CD4-positive, alpha-beta T cell treated with Interleukin-21 for 1 hour (primary cell): Measurements from ENCODE around the gene PLCD1.
"Not testable (repeated sequence)": the region's sequence is repeated elsewhere in the genome, so short reads cannot be mapped to it uniquely, and the experiment has no call there.

ENCODE experiments used
- DNase-seq: peaks from one replicate; pipeline ENCODE4 v3.0.0-alpha.2; 2020

PLCD1 gene

DNA sequence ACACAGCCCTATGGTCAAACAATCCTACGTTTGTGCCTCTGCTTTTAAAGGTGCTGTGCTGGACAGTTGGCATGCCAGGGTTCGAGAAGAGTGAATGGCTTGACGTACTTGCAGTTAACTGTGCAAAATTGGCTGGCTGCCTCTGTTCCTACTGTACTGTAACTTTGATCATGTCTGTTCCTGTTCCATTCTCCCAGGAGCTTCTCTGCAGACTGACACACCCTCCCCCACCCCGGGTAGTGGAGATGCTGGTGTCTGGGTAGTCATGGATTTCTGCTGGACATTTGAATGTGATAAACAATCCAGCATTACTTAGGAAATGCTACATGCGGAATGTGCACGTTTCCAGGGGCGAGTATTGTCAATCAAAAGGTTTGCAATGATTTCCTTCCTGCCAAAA lies 45.4 kb downstream of the PLCD1 start:
- no peak for DNase-seq

DNA sequence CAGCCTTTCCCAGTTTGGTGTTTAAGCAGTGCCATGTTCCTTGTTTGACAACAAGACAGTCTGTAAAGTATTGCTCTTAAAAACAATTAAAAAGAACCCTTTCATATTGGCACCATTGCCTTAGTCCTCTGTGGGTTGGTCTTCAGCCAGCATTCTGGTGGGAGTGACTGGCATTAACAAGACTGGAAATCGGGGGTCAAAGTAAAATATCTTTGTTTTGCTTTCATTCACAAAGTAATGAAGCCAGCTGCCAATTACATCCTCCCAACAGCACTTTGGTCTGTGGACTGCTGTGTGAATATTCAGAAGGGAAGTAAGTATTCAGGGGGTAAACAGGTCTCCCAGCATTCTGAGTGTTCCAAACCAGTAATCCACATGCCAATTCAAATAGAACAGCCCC lies 47.1 kb downstream of the PLCD1 start:
- DNase-seq: no peak

DNA sequence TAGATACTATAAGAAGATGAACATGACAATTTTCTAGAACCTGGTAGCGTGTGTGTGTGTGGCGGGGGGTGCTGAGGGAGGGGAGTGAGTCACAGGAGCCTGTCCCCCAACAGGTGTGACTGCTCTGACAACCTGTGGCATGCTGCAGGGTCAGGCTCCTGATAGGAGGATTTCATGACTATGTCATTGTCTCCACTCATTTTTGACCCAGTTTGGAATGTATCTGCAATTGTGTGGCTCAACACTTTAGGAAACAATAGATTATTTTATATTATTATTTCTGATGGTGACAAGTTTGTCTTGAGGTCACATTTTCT lies 48.1 kb downstream of the PLCD1 start:
- DNase-seq: no peak

DNA sequence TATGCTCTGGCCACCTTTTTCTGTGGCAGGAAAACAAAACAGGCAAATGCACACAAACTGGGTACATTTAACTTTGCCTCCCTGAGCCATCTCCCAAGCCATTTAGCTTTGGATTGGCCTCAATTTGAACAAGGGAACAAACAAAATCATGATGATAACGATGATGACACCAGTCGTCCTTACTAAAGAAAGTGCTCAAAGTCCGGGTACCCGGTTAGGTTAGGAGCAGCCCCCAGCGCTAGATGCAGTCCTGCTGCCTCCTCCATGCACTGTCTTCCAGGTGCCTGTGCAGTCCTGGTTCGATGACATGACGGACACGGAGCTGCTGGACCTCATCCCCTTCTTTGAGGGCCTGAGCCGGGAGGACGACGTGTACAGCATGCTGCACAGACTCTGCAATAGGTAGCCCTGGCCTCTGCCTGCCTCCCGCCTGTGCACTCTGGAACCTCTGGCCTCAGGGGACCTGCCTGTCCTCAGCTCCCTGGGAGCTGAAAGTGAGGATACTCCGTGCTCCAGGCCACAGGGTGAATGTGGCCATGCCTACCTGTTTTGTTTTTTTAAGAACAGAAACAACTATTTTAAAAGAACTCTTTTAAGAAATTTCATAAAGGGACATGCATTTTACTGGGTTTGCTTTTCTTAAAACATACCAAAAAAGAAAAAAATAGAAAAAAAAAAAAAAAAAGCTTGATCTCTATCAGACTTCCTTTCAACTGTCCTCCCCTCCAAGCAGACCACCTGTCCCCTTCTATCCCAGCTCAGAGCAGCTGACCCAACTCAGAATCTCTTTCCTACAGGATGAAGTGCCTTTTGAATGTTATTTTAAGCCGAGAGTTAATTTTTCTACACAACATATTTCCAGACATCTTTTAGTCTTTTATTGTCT lies 48.7 kb downstream of the PLCD1 start:
- DNase-seq: no peak

DNA sequence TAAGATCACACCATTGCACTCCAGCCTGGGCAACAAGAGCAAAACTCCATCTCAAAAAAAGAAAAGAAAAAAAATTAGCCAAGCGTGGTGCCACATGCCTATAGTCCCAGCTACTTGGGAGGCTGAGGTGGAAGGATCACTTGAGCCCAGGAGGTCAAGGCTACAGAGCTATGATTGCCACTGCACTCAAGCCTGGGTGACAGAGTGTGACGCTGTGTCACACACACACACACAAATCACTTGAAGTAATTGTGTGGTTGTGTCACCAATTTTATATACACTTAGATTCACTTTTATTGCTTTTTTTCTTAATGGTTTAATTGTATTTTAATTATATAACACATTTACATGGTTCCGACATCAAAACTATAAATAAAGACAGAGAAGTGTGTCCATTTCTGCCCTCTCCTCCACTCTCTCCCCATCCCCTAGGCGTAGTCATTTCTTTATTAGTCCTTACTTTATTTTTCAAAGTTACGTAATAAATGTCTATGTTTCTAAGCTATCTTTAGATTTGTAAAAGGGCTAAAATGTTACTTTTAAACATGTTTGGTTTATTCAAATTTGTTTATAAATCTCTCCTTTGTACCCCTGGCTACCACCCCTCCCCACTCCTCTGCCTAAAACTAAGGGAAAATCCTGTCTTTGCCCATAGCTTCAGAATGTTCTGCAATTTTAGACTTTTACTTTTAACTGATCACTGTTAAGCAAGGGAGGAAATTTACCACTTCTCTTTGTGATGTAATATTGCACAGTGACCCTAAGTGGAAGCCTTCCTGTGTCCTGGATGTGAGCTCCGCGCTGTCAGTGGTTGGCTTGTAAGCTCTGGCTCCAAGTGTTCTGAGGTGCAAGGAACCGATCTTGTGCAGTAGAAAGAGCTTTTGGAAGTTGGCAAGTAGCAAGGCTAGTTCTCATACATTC lies 49.6 kb downstream of the PLCD1 start:
- DNase-seq: no peak

DNA sequence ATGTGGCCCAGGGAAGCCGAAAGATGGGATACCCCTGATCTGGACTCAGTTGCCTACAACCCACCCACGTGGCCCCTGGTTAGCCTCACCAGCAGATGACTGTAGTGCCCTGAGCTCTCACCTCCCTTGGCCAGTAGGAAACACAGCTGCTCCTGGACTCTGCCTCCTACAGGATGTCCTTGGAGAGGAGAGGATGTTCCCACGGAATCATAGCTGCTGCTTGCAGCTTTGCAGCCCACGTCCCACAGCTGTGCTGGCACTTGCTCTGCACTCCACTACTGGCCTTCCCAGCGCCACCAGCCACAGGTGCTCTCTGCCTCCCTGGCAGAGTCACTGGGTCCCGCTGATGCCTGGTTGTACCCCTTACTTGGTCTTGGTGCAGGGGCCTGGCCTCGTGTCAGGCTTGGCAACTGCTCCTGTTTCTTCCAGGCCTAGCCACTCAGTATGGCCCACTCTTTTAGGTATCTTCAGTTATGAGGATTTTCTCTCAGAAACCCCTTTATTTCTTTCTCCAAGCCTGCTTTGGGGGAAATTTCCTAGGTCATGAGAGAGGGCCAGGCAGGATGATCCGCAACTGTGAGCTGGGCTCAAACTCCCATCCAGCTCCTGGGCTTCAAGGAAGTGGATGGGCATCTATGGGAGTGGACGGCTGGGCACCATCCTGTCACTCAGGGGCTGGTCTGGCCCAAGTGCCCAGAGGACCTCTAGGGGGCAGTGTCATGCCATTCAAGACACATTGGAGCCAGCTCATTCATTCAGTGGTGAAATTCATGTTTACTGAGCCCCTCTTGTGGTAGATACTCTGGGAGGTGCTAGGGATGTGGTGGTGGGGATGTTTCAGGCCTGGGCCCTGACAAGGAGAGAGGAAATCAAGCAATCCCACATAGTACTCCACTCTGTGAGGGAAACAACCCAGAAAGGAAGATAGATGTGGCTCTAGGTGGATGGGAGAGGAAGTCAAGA lies 55.0 kb downstream of the PLCD1 start:
- DNase-seq: peak; percentile 78

DNA sequence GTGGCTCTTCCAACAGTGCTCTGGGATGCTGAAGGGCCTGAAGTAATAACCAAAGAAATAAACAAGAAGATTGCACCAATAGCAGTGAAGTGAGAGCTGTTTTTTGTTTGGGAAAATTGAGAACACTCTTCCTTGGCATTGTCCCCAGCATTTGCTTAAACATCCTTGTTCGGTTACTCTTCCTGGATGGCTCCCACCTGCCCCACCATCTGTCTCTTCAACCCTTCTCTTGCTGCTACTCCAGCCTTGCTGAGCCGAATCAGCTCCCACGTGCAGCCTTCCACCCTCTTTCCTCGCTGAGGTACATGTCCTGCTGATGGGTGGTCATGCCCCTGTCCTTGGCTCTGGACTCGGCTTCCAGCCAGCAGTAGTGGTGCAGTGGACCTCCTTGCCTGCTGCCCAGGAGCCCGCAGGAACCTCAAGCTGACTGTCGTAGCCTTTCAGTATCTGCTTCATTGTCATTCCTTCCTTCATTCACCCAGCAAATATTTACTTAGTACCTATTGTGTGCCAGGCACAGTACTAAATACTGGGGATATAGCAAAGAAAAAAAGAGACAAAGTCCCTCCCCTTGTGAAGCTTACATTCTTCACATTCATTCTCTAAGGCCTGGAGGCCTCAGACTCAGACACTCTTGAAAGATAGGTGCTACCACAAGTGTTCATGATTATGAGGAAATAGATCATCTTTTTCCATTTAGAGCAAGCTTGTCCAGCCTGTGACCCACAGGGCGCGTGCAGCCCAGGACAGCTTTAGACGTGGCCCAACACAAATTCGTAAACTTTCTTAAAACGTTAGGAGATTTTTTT lies 56.0 kb downstream of the PLCD1 start:
- no peak for DNase-seq

DNA sequence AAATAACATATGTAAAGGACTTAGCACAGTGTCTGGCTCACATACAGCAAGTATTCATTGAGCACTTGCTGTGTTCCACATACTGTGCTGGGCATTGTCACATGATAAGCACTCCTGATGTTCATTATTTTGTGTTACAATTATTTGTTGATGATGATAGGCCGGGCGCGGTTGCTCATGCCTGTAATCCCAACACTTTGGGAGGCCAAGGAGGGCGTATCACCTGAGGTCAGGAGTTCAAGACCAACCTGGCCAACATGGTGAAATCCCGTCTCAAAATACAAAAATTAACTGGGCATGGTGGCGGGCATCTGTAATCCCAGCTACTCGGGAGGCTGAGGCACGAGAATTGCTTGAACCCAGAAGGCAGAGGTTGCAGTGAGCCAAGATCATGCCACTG lies 57.4 kb downstream of the PLCD1 start:
- not testable (repeated sequence) for DNase-seq

DNA sequence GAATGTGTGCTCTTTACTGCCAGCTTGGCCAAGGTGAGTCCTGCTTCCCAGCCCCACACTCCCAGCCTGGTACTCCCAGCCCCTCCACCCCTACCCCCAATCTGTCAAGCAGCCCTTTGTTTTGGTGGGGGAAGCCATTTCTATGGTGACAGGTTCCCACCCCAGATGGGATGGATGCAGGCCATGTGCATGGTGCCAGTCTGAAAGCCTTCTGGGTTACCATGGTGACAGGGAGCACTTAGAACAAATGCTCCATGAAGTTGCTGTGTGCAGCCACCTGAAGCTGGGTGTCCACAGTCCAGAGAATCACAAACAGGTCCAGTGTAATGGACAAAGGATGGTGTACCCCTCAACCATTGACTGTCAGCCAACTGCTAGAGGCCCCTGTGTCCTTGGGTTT lies 58.0 kb downstream of the PLCD1 start:
- no peak for DNase-seq

DNA sequence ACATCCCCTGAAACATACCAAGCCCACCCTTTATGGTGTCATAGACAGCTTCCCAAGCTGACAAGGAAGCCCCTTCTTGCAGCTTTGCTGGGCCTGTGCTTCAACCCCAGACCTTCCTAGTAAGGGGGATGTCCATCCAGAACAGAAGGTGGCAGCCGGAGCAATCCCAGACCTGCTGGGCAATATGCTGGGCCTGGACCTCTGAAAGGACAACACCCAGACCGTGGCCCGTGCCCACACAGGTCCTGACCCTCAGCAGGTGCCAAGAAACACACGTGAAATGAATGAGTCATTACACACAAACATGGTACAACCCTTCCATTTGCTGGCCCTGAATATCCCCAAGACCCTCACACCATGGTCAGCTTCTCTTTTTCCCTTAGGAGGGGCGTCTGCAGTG lies 58.6 kb downstream of the PLCD1 start:
- DNase-seq: no peak

DNA sequence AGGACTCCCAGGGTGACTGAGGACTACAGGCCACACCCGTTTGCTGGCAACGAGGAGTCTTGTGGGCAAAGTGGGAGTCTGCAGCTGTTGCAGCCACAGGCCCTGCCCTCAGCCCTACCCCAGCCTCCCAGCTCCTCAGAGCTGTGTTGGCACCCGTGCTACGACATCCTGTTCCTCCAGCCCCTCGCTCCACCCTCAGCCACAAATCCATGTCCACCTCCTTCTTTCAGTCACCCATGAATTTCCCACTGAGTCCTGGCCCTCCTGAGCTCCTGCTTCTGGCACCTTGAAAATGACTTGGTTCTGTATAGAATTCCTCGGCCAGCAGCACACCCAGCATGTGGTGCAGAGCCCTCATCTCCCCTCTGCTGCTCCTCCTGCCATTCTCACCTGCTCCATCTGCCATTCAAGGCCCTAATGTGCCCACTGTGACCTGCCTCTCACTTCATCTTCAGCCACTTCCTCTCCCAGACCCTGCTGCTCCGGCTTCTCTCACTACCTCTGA lies 59.8 kb downstream of the PLCD1 start:
- DNase-seq: no peak

DNA sequence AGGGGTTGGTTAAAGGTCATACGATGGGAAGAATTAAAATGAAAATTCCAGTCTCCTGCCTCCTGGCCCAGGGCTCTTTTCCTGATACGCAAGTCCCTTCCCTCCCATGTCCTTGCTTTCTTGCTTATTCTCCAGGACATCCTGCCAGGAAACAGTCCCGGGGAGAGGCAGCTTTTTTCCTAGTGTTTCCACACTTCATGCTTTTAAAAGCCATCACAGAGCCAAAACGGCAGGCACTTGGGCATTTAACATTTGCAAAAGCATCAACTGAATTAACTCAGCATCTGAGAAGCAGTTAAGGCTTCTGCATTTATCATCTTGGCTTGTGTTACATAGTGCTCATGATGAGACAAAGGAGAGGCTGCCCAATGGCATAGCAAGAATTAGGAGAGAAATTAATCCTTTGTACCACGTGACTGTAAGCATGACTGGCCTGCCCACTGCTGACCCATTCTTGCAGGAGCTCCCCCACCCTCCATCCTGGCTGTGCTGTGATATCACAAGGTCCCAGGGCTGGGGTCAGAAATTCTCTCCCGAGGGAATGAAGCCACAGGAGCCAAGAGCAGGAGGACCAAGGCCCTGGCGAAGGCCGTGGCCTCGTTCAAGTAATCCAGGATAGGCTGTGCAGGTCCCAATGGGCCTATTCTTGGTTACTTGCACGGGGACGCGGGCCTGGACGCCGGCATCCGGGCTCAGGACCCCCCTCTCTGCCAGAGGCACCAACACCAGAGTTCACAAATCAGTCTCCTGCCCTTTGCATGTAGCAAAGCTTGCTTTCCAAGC lies 60.4 kb downstream of the PLCD1 start:
- no peak for DNase-seq

DNA sequence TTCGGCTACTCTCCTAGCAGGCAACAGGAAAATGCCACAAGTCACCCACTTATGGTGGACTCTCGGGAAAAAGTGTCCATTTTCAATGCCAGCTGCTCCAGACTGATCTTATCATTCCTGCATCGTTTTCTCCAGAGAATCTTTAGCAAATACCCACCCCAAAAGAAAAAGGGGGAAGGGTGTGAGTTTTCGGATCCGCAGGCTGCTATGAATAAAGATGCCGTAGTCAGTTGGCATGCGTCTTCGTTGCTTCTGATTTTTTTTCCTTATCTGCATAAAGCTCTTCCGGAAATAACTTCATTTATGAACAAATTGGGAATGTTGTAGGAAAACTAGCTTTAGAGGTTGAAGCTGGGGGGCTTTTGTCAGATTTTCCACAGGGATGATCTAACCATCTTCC lies 61.2 kb downstream of the PLCD1 start:
- DNase-seq: no peak

DNA sequence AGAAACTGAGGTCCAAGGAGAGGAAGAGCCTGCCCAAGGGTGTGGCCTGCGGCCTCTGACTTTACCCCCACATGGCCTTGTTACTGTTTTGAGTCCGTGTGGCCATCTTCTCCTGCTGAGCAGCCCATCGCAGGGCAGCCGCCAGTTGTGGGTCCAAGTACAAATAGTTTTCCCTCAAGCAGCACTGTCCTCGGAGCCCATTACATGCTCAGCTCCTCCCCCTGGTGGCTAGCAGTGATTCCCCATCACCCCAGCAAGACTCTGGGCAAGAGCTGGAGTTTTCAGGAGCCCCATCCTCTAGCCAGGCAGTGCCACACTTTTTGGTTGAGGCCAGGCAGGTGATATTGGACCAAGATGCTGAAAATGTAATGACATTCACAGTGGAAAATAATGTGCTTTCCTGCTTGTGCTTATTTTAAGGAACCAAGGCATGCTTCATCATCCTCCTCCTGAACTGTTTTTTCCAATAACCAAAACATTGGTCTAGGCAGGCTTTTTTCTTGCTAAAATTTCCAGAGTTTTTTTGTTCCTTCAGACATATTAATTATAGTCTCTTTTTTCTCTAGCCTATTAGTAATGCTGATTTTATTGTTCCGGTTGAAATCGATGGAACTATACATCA lies 62.1 kb downstream of the PLCD1 start:
- DNase-seq: peak; percentile 53

DNA sequence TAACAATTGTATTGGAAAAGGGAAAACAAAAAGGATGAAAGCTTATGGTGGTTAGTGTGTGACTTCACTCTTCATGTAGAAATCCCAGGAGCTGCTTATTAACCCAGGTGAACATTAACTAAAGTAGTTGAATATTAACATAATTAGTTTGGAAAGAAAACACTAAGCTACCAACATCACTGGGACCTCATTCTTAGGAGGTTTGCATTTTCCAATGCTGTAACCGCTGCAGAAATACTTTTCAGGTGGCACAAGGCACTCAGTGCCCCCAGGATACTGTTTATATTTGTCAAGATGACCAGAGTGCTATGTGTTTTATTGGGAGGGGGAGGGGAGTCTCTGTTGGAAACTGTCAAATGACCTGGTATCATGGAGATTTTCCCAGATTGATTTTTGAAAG lies 64.7 kb downstream of the PLCD1 start:
- DNase-seq: no peak

DNA sequence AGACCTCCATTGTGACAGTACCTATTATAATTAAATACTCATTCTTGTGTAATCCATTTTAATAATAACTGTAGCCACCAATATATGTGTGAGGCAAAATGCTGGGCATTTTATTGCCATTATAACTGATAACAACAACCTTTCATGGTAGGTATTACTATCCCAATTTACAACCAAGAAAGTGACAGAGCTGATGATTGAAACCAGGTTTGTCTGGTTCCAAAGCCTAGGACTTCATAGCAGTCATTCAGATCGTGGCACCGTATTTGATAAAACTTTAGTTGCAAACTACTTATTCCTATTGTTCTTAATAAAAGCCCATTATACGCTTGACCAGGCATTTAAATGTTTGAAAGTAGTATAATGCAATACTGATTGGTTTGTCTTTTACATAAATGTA lies 65.3 kb downstream of the PLCD1 start:
- no peak for DNase-seq

DNA sequence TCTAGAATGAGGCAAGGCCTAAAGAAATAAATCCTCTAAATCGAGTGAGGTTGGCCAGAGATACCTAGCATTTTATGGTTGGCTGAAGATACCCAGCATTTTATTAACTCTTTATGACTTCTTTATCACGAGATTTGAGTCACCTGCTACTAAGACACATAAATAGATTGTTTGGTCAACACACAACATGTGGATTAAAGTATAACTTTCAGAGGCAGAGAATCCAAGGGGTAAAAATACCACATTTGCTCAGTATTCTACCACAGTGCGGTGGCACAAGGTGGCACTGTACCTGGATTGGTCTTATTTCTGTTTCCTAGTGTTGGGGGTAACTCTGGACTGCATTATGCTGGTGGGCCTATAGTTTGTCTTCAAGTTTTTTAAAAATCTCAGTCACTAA lies 65.8 kb downstream of the PLCD1 start:
- DNase-seq: no peak

DNA sequence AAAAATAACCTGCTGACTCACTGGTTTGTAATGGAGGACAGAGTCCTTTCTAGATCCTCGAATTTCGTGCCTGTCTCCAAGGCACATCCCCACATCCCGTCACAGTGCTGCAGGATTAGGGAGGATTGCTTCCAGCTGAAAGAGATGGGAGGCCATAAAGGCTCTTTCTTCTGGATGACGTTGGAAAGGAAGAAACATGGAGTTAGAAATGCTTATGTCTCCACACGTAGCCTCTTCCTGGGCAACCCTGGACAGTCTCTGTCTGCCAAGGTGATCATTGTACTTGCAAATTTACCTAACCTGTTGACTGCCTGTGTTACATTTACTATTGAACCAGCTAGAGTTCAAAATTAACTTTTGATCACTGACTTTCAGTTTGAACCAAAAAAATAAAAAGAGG lies 66.4 kb downstream of the PLCD1 start:
- no peak for DNase-seq

DNA sequence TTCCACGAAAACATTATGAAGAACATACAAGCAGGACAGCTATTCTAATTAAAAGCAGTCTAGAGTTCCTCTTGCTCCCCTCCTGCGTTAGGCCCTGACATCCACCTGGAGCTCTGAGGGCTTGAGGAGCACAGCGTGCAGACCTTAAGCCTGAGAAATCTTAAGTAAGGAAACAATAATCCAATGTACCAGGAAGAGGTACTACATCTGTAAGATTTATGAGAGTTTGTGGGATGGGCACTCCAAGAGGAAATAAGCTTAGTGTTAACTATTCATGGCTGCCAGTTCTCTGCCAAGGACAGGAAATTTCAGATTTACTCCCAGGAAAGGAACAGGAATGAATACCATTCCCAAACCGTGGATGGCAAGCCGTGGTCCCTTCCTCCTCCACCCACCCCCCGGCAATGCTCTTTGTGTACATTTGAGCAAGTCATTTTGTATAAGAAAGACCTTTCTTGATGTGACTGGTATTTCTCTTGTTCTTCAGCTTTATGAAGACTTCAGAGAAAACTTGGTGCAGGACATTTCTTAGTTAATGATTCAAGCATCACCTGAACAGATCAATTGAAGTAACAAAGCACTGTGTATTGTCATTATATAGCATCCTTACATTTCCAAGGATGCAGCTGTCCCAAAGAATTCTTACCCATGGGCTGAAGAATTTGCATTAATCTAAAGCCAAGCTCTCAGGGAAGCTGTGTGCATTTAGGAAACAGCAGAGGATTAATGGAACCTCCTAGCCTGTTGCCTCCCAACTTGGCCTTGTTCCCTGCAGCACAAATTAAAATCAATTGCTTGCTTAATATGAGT lies 67.6 kb downstream of the PLCD1 start:
- DNase-seq: no peak

DNA sequence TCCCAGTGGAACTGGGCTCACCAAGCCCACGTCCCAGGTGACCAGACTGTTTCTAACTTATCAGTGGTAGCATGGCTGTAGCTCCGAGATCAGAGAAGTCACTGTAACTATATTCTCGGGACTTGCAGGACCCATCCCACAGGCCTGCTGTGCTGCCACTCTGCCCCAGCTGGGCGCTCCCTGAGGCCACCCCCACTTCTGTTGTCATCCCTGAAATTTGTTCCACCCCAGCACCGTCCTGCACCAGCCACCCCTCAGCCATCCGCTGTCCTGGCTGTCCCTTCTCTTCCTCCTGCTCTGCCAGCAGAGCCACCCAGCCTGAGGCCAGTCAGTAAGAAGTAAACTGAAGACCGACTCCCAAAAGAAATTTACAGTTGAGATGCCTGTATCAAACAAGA lies 71.9 kb downstream of the PLCD1 start:
- DNase-seq: no peak
